ENCODE data around the gene KCNH2. TPM values are rescaled to one million over a fixed set of nuclear protein-coding genes. Genes with fewer than 3 reads are reported as not detected.
A peak's percentile ranks its signal among the peaks of the same experiment; 100 is the strongest.

The KCNH2 gene
- total RNA-seq, 1 donor from 2014 or later: 6.9 TPM

- no peak for DNase-seq (ENCODE audit: low read depth)
These were observed 16.9 kb upstream of the KCNH2 start for GRCh38 chr7:150994838-150995510.

GRCh38 chr7:150994141-150994837 is 16.2 kb upstream of the KCNH2 start:
- no peak for DNase-seq (ENCODE audit: low read depth)

- DNase-seq (ENCODE audit: low read depth): no peak
These were observed 15.4 kb upstream of the KCNH2 start for GRCh38 chr7:150993511-150993910.

GRCh38 chr7:150992833-150993302 is 14.7 kb upstream of the KCNH2 start:
- no peak for DNase-seq (ENCODE audit: low read depth)

GRCh38 chr7:150992051-150992640 is 14.0 kb upstream of the KCNH2 start:
- DNase-seq (ENCODE audit: low read depth): no peak

- DNase-seq (ENCODE audit: low read depth): no peak
These were observed 12.5 kb upstream of the KCNH2 start, which contains the start of gene NOS3 for GRCh38 chr7:150990416-150991186. TSS of gene NOS3 (plus strand) at chr7:150991017. CDS start at chr7:150993804, 2,787 bp downstream.

GRCh38 chr7:150989456-150989855 is 11.3 kb upstream of the KCNH2 start:
- no peak for DNase-seq (ENCODE audit: low read depth)

GRCh38 chr7:150988230-150989226 is 10.4 kb upstream of the KCNH2 start:
- DNase-seq (ENCODE audit: low read depth): peak; percentile 51

- no peak for DNase-seq (ENCODE audit: low read depth)
These were observed 8.4 kb upstream of the KCNH2 start for GRCh38 chr7:150986556-150986955.

GRCh38 chr7:150986099-150986512 is 8.0 kb upstream of the KCNH2 start:
- peak; percentile 74 for DNase-seq (ENCODE audit: low read depth)

GRCh38 chr7:150983893-150984368 is 5.8 kb upstream of the KCNH2 start:
- peak; percentile 79 for DNase-seq (ENCODE audit: low read depth)

GRCh38 chr7:150982351-150982750 is 4.2 kb upstream of the KCNH2 start:
- no peak for DNase-seq (ENCODE audit: low read depth)

GRCh38 chr7:150981644-150982043 is 3.5 kb upstream of the KCNH2 start:
- no peak for DNase-seq (ENCODE audit: low read depth)

GRCh38 chr7:150980663-150981062 is 2.5 kb upstream of the KCNH2 start:
- no peak for DNase-seq (ENCODE audit: low read depth)

GRCh38 chr7:150979713-150980390 is 1.7 kb upstream of the KCNH2 start:
- DNase-seq (ENCODE audit: low read depth): peak; percentile 75

GRCh38 chr7:150977382-150978125 is 567 bp downstream of the KCNH2 start:
- DNase-seq (ENCODE audit: low read depth): no peak

GRCh38 chr7:150976529-150977381 is 1.4 kb downstream of the KCNH2 start:
- peak; percentile 51 for DNase-seq (ENCODE audit: low read depth)

Measured in myocyte (in vitro differentiated cells).